ENCODE measurements around the gene LARP4.

Gene LARP4

DNA sequence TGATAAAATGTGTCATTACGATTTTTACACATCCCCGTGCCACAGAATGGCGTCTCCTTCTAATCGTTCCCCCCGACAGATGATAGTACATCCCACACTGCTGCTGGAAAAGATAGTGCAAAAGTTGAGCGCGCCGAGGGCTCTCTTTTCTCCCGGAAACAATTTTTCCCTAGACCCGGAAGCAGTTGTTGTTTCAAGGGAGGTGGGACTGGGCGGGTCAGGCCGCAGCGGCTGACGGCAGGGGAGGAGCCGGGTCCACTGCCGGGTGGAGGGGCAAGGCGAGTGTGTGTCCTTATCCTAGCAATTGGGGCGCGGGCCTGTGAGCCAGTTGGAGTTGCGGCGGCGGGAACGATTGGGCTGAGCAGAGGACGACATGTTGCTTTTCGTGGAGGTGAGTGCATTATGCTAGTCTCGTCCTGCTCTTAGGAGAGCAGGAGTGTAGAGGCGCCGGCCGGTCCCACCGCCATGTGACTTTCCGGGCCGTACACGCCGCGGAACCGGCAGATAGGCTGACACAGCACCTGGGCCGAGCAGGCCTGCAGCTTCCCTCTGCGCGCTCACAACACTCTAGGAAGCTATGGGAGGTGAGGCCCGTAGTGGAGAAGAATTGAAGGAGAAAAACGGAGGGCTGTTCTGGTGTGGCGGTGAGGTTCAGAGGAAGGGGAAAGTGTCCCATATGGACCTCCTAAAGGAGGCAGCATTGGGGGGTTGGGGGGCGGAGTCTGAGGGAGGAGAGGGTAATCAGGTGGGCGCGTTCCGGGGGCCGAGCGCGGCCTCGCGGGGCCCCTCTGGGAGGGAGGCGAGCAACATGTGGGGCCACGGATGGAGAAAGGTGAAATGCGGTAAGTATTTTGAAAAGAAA lies at the start of gene LARP4 (continued):
- TF ChIP-seq, protein P1, sequence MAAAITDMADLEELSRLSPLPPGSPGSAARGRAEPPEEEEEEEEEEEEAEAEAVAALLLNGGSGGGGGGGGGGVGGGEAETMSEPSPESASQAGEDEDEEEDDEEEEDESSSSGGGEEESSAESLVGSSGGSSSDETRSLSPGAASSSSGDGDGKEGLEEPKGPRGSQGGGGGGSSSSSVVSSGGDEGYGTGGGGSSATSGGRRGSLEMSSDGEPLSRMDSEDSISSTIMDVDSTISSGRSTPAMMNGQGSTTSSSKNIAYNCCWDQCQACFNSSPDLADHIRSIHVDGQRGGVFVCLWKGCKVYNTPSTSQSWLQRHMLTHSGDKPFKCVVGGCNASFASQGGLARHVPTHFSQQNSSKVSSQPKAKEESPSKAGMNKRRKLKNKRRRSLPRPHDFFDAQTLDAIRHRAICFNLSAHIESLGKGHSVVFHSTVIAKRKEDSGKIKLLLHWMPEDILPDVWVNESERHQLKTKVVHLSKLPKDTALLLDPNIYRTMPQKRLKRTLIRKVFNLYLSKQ (tag by site-specific recombination; IDR thresholded peaks at IDR 0.05; ENCODE audit: borderline replicate concordance), result no peak
- peak; percentile 99 for TF ChIP-seq ZNF501 (tag by site-specific recombination; IDR thresholded peaks at IDR 0.05)
- TF ChIP-seq ZNF544 (tag by site-specific recombination; IDR thresholded peaks at IDR 0.05), result no peak
- no peak for TF ChIP-seq ZNF248 (tag by site-specific recombination; IDR thresholded peaks at IDR 0.05)
- no peak for TF ChIP-seq SALL2 (tag by site-specific recombination; IDR thresholded peaks at IDR 0.05; ENCODE audit: borderline replicate concordance)
- TF ChIP-seq, protein P2, sequence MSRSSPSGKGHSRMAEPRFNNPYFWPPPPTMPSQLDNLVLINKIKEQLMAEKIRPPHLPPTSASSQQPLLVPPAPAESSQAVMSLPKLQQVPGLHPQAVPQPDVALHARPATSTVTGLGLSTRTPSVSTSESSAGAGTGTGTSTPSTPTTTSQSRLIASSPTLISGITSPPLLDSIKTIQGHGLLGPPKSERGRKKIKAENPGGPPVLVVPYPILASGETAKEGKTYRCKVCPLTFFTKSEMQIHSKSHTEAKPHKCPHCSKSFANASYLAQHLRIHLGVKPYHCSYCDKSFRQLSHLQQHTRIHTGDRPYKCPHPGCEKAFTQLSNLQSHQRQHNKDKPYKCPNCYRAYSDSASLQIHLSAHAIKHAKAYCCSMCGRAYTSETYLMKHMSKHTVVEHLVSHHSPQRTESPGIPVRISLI (tag by site-specific recombination; IDR thresholded peaks at IDR 0.05), result no peak; the same call in 1 of the 2 replicates
- TF ChIP-seq ZNF391 (tag by site-specific recombination; IDR thresholded peaks at IDR 0.05; ENCODE audit: borderline replicate concordance, low read depth), result peak; percentile 60; the same call in 1 of the 2 replicates
- TF ChIP-seq GFI1B (tag by site-specific recombination; IDR thresholded peaks at IDR 0.05), result peak; percentile 36; the same call in 1 of the 2 replicates
- TF ChIP-seq, protein P3, sequence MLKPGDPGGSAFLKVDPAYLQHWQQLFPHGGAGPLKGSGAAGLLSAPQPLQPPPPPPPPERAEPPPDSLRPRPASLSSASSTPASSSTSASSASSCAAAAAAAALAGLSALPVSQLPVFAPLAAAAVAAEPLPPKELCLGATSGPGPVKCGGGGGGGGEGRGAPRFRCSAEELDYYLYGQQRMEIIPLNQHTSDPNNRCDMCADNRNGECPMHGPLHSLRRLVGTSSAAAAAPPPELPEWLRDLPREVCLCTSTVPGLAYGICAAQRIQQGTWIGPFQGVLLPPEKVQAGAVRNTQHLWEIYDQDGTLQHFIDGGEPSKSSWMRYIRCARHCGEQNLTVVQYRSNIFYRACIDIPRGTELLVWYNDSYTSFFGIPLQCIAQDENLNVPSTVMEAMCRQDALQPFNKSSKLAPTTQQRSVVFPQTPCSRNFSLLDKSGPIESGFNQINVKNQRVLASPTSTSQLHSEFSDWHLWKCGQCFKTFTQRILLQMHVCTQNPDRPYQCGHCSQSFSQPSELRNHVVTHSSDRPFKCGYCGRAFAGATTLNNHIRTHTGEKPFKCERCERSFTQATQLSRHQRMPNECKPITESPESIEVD (tag by site-specific recombination; IDR thresholded peaks at IDR 0.05), result no peak
- no peak for TF ChIP-seq ZNF837 (tag by site-specific recombination; IDR thresholded peaks at IDR 0.05)
- TF ChIP-seq ZNF560 (tag by site-specific recombination; IDR thresholded peaks at IDR 0.05; ENCODE audit: borderline replicate concordance), result no peak
- no peak for TF ChIP-seq ZFP3 (tag by site-specific recombination; IDR thresholded peaks at IDR 0.05; ENCODE audit: low read depth)
- TF ChIP-seq ZNF433 (tag by site-specific recombination; IDR thresholded peaks at IDR 0.05; ENCODE audit: low read depth), result no peak
- TF ChIP-seq FEZF1 (tag by site-specific recombination; IDR thresholded peaks at IDR 0.05), result no peak
- TF ChIP-seq ZNF843 (tag by site-specific recombination; IDR thresholded peaks at IDR 0.05), result peak; percentile 55; the same call in 1 of the 2 replicates
- peak; percentile 16; the same call in 1 of the 2 replicates for TF ChIP-seq ZBTB48 (tag by site-specific recombination; IDR thresholded peaks at IDR 0.05)
- TF ChIP-seq ZNF112 (tag by site-specific recombination; IDR thresholded peaks at IDR 0.05), result no peak
- TF ChIP-seq ZFP37 (tag by site-specific recombination; IDR thresholded peaks at IDR 0.05), result 0 out of 2 replicates have a peak, but pooled peaks have one; percentile 75
- TF ChIP-seq, protein P4, sequence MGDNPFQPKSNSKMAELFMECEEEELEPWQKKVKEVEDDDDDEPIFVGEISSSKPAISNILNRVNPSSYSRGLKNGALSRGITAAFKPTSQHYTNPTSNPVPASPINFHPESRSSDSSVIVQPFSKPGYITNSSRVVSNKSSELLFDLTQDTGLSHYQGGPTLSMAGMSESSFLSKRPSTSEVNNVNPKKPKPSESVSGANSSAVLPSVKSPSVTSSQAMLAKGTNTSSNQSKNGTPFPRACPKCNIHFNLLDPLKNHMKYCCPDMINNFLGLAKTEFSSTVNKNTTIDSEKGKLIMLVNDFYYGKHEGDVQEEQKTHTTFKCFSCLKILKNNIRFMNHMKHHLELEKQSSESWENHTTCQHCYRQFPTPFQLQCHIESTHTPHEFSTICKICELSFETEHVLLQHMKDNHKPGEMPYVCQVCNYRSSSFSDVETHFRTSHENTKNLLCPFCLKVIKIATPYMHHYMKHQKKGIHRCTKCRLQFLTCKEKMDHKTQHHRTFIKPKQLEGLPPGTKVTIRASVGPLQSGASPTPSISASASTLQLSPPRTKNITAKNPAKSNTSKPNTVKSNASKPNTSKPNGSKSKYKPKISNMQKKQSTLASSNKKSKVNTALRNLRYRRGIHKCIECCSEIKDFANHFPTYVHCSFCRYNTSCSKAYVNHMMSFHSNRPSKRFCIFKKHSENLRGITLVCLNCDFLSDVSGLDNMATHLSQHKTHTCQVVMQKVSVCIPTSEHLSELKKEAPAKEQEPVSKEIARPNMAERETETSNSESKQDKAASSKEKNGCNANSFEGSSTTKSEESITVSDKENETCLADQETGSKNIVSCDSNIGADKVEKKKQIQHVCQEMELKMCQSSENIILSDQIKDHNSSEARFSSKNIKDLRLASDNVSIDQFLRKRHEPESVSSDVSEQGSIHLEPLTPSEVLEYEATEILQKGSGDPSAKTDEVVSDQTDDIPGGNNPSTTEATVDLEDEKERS (tag by site-specific recombination; IDR thresholded peaks at IDR 0.05), result 0 out of 2 replicates have a peak, but pooled peaks have one; percentile 13
- TF ChIP-seq KLF1 (tag by site-specific recombination; IDR thresholded peaks at IDR 0.05), result peak; percentile 66; the same call in 1 of the 2 replicates
- no peak for TF ChIP-seq ZNF571 (tag by site-specific recombination; IDR thresholded peaks at IDR 0.05)
- TF ChIP-seq ZNF660 (tag by site-specific recombination; IDR thresholded peaks at IDR 0.05), result peak; percentile 48
- TF ChIP-seq ZNF146 (tag by site-specific recombination; IDR thresholded peaks at IDR 0.05), result peak; percentile 42; the same call in 1 of the 2 replicates
- TF ChIP-seq ZNF175 (tag by site-specific recombination; IDR thresholded peaks at IDR 0.05), result no peak
- TF ChIP-seq ZNF404 (tag by site-specific recombination; IDR thresholded peaks at IDR 0.05), result no peak
- TF ChIP-seq, protein P5, sequence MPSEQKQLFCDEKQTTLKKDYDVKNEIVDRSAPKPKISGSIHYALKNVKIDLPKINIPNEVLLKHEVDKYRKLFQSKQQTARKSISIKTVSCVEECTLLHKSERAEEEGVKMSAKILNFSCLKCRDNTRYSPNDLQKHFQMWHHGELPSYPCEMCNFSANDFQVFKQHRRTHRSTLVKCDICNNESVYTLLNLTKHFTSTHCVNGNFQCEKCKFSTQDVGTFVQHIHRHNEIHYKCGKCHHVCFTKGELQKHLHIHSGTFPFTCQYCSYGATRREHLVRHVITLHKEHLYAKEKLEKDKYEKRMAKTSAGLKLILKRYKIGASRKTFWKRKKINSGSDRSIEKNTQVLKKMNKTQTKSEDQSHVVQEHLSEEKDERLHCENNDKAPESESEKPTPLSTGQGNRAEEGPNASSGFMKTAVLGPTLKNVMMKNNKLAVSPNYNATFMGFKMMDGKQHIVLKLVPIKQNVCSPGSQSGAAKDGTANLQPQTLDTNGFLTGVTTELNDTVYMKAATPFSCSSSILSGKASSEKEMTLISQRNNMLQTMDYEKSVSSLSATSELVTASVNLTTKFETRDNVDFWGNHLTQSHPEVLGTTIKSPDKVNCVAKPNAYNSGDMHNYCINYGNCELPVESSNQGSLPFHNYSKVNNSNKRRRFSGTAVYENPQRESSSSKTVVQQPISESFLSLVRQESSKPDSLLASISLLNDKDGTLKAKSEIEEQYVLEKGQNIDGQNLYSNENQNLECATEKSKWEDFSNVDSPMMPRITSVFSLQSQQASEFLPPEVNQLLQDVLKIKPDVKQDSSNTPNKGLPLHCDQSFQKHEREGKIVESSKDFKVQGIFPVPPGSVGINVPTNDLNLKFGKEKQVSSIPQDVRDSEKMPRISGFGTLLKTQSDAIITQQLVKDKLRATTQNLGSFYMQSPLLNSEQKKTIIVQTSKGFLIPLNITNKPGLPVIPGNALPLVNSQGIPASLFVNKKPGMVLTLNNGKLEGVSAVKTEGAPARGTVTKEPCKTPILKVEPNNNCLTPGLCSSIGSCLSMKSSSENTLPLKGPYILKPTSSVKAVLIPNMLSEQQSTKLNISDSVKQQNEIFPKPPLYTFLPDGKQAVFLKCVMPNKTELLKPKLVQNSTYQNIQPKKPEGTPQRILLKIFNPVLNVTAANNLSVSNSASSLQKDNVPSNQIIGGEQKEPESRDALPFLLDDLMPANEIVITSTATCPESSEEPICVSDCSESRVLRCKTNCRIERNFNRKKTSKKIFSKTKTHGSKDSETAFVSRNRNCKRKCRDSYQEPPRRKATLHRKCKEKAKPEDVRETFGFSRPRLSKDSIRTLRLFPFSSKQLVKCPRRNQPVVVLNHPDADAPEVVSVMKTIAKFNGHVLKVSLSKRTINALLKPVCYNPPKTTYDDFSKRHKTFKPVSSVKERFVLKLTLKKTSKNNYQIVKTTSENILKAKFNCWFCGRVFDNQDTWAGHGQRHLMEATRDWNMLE (tag by site-specific recombination; conservative IDR thresholded peaks at IDR 0.05; ENCODE audit: low read depth), result peak; percentile 99

Data from HEK293 (cell line).